Measurements from ENCODE around the gene RAE1.
A peak's percentile ranks its signal among the peaks of the same experiment; 100 is the strongest.

Gene RAE1

GRCh38 chr20:57374343-57374930 lies 23.4 kb downstream of the RAE1 start:
- DNase-seq: peak; percentile 27

GRCh38 chr20:57374931-57375651 lies 24.0 kb downstream of the RAE1 start:
- no peak for DNase-seq

GRCh38 chr20:57375652-57376230 lies 24.7 kb downstream of the RAE1 start:
- no peak for DNase-seq

GRCh38 chr20:57377350-57377749 lies 26.3 kb downstream of the RAE1 start:
- DNase-seq: no peak

GRCh38 chr20:57378107-57378506 lies 27.1 kb downstream of the RAE1 start:
- no peak for DNase-seq

- no peak for DNase-seq
Observed at GRCh38 chr20:57378646-57379262, 27.7 kb downstream of the RAE1 start.

- no peak for DNase-seq
Observed at GRCh38 chr20:57379263-57379647, 28.2 kb downstream of the RAE1 start.

GRCh38 chr20:57380081-57380750 lies 29.2 kb downstream of the RAE1 start:
- no peak for DNase-seq

GRCh38 chr20:57381596-57382503 lies 30.8 kb downstream of the RAE1 start:
- DNase-seq: peak; percentile 88

GRCh38 chr20:57382516-57382915 lies 31.5 kb downstream of the RAE1 start:
- no peak for DNase-seq

GRCh38 chr20:57383447-57384347 lies 32.6 kb downstream of the RAE1 start:
- no peak for DNase-seq

GRCh38 chr20:57384486-57384885 lies 33.4 kb downstream of the RAE1 start:
- DNase-seq: no peak

- no peak for DNase-seq
Observed at GRCh38 chr20:57384953-57385761, 34.1 kb downstream of the RAE1 start.

GRCh38 chr20:57385940-57386339 lies 34.9 kb downstream of the RAE1 start:
- no peak for DNase-seq

- no peak for DNase-seq
Observed at GRCh38 chr20:57386762-57387161, 35.7 kb downstream of the RAE1 start.

- DNase-seq: no peak
Observed at GRCh38 chr20:57387463-57387862, 36.4 kb downstream of the RAE1 start.

GRCh38 chr20:57387945-57388371 lies 36.9 kb downstream of the RAE1 start:
- DNase-seq: no peak

- DNase-seq: peak; percentile 77
Observed at GRCh38 chr20:57388953-57389694, 38.1 kb downstream of the RAE1 start.
